GM19452 (cell line): Measurements from ENCODE around the gene LPP.
A peak's percentile ranks its signal among the peaks of the same experiment; 100 is the strongest.

Source experiments
- ATAC-seq: cut with Tn5 transposase; IDR thresholded peaks from one replicate; pipeline ENCODE4 v1.9.1; 2021; ENCODE audit not compliant: unreplicated experiment

Gene LPP

DNA sequence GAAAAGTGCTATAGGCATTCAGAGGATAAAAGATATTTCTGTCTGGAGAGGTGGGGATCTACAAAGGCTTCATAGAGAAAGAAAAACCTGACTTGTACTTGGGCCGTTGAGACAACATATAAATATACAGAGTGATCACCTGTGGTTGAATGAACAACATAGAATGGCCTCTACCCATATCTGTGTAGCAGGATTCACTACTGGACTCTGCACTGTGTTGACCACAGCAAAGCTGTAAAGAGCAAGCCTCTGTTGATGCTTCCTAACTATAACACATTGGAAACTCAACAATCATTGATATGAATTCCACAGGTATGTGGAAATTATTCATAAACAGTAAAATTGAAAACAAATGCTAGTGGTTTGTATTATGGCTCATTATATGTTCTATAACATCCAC lies 19.1 kb upstream of the LPP start:
- ATAC-seq = no peak

DNA sequence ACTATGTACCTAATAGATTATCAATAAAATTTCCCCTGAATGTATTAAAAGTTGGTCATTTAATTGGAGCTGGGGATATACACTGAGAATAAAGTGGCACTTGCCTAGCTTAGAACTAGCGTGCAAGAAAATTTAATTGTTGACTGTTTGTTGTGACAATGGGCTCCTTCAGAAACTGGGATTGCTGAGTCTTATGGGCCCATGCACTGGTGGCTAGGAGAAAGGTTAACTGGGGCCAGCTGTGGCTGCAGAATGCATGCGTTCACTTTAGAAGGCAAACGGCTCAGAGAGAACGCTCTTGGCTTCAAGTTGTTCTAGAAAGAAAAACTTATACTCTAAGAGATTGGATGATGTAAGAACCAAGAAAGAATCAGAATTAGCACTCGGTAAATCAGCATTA lies 18.7 kb upstream of the LPP start:
- no peak for ATAC-seq

DNA sequence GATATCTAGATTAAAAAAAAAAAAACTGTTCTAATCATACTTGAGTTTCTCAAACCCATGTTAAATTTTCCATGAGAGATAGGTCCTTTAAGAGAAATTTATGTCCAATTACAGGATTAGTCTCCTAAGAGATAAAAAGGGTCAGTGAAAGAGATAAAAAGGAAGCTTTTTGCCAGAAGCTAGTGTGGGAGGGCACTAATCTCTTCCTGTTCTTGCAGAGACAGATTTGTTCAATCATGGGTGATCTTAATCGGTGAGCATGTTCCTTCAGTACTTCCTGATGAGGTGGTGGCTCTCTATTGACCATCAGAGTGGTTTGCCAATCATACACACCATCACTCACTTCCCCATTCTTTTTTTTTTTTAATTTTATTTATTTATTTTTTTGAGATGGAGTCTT lies 16.9 kb upstream of the LPP start:
- no peak for ATAC-seq

DNA sequence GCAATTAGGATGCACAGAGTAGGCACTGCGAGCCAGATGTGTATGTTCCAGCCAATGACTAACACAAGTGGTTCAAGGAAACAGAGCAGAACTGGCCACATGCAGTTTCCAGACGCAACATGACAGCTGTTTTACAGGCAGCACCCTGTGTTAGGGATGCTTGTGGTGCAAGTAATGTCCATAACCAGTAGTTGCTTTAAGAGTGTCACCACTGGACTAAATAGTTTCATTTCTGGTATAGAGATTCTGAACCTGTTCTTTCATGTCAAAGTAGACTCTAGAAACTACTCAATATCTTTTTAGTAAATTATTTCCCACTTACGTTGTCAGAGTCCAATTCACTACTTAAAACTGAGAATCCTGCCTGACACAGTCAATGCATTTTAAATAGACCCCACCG lies 14.5 kb upstream of the LPP start:
- no peak for ATAC-seq

DNA sequence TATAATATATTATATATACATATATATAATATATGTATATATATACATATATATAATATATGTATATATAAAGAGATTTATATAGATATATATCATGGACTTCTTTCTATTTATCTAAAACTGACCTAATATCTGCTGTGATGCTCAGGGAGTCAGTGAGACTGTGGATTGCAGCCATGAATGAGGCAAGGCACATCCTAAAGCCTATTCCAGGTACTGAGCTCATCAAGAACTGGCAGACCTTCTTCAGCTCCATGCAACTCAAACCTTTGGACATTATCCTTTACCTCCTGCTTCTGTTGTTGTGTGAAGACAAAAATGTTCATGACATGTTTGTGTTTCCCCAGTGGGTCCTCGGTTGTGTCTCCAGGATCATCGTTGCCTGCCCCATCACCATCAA lies 7.7 kb upstream of the LPP start:
- no peak for ATAC-seq

DNA sequence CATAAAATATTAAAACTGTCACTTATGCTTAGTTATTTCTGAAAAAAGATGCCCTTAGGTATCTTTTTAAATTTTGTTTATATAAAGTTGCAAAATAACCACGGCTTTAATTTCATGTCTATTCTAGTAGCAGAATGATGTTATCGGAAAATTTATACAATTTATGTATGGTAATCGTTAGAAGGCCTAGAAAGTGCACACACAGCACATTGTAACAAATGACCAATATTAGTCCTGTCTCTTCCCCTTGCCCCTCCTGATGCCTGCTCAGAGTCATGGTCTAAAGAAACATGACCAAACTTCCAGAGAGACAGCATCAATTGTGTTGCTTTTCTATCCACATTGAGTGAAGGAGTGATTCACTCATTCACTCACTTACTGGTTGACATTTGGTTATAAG lies 6.2 kb upstream of the LPP start:
- ATAC-seq = no peak

DNA sequence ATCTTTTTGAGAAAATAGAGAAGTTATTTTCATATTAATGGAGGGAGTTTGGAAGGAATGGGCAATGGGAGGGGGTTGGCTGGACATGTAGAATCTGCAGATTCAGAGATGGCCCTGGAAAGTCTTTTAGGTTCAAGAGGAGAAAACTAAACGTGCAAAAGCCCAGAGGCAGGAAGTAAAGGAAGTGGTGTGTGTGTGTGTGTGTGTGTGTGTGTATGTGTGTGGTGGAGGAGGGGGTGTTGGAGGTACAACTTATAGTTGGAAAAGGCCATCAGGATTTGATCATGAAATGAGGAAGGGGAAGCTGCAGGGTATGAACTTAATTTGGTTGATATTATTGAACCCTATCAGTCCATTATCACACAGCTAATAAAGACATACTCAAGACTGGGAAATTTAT lies 5.6 kb upstream of the LPP start:
- no peak for ATAC-seq

DNA sequence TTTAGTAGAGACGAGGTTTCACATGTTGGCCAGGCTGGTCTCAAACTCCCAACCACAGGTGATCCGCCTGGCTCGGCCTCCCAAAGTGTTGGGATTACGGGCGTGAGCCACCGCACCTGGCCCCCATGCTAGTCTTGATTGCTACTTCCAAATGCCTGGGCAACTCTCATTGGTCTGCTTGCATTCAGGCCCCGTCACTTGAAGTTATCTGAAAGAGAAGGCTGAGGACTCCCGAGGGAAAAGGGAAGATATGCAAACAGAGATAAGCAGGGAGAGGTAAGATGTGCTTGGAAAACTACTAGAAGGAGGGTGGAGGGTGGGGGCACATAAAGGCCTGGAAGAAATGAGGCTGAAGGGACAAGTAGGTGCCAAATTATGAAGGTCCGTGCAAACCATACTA lies 4.4 kb upstream of the LPP start:
- ATAC-seq = no peak

DNA sequence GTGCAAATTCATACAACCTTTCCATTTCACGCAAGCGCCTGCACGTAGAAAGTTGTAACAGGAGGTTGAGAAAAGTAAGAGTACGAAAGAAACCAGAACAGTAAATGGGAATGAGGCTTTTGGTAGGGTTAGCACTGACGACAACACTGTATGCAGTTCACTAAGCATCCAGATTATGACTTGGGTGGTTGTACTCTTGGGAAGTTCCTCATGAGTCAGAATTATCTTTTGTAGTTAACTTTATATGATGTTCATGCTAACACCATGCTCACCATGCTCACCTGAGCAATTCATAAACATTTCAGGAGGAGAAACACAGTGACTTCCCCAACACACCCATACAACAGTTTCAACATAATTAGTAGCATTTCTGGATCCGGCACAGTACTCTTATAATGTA lies 3.0 kb upstream of the LPP start:
- no peak for ATAC-seq

DNA sequence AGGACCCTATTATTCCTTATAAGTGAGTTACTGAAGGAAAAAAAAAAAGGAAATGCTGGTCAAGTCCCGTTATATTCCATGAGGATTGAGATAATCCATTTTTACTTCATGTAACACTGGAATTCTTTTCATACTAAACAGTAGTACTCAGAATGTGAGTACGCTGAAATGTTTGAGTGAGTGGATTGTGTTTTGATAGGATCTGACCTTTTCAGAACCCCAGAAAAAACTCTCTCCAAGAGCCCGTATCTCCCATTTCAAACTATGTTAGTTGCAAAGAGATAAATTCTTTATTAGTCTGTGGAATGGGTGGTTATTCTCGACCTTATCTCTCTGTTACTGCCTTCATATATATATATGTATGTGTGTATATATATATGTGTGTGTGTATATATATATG lies 2.5 kb upstream of the LPP start:
- ATAC-seq = no peak

DNA sequence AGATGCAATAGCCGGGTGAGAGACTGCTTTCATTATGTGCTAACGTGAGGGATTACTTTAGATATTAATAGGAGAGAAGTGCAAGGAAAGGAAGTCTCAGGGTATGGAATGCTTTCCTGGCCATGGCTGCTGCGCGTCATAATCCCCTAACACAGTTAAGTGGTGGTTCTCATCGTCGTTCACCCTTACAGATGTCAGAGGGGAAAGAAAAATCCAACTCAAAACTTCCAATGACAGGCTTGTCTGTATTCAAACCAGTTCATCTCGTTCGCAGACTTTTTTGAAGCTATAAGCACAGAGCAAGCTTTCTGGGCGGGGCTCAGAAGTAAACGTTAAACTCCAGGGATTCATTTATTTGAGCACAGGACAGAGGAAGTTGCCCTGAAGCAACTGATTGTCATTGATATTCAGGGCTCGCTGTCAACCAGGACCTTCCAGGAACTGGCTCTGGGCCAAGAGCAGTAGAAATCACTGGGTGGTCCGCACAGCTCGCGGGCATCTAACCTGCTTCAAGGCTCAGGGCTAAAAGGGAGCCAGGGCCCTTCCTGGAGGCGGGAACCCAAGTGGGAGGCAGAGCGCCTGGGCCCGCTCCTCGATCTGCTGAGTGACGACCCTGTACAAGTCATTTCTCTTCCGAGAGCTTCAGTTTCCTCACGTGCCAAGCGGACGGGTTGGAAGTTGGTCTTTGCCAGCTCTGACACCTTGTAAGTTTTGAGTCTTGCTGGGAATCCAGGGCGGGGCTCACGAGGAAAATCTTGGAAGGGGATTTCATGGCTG lies 1.1 kb upstream of the LPP start:
- ATAC-seq = no peak

DNA sequence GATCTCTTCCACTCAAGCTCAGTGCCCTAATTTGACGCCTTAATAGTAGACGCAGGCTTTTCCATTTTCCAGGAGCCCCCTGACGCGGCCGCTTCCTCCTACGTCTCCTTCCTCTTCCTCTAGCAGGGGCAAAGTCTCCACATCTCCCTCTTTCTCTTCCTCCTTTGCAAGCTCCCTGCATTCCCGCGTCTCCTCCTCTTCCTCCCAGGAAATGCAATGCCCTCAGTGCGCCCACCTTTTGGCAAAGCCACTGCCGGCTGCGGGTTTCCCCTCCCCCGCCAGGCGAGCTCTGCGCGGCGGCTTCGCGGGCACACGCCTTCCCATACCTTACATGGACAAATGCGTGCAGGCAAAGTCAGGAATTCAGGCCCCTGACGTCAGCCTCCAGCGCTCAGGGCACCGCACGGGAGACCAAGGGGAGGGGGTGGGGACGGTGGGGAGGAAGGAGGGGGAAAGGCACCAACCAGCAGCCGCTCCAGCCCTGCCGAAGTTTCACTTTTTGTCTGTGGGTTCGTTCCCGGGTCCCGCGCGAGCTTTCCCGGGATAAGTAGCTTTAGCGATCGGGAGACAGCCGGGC lies 432 bp upstream of the LPP start:
- peak; percentile 18 for ATAC-seq

DNA sequence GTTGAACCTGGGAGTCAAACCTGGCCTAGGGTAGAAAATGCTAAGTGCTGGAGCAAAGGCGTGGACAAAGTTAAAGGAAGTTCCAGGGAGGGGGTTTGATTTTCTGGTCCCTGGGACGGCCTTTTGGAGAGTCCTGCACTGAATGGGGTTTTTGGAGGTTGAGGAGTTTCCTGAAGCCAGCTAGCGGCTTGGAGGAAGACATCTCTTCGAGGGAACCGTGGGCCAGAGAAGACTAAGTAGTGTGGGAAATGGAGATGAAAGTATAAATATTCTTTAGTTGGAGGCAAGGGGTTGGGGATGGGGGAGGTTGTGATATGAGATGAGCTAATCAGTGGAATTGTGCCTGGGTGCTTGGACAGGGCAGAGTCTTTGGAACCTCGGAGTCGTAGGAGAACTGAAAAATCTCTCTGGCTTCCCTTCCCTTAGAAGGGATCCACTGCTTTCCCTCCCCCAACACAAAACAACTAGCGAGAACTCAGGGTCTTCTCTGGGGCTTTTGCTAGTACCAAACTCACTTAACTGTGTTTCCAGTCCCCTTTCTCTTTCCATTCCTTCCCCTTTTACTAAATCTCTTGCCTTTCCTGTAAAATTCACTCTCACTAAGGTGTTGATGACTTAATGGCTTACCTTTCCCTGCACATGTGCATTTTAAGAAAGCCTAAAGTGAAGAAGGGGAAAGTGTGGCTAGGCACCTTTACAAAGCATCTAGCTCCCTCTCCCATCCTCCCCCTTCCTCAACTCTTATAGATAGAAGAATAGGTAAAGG lies 1.0 kb downstream of the LPP start:
- no peak for ATAC-seq

DNA sequence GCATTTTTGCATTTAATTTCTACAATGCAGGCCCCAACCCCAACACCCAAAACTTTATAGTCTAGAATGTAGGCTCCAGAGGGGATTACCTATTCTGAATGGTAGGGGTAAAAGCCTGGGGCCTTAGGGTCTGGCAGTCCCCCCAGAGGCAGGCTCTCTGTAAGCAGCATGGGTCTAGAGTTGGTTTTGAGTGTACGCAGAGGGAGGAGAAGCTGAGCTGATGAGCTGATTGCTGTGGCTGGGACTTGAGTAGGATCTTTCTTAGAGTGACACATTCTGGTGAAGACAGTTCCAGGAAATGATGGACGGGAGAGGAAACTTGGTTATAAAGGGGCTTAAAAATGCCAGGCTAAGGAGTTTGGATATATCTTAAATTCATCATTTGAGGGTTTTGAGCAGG lies 2.1 kb downstream of the LPP start:
- no peak for ATAC-seq

DNA sequence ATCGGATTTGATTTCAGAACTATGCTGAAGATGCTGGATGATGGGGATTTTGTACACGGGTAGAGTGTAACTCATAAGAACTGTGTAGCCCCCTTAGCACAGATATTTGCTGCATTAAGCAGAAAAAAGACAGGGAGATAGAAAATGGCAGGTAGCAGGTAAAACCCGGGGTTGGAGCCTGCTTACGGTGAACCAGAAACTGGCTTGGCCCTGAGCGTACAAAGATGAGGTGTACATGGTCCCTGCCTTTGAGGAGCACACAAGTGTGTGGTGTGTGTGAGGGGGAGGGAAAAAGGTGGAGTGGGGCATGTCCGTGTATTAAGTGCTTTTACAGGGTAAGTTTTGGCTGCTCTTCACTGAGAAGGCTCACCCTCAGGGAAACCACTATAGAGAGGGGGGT lies 3.5 kb downstream of the LPP start:
- ATAC-seq = no peak

DNA sequence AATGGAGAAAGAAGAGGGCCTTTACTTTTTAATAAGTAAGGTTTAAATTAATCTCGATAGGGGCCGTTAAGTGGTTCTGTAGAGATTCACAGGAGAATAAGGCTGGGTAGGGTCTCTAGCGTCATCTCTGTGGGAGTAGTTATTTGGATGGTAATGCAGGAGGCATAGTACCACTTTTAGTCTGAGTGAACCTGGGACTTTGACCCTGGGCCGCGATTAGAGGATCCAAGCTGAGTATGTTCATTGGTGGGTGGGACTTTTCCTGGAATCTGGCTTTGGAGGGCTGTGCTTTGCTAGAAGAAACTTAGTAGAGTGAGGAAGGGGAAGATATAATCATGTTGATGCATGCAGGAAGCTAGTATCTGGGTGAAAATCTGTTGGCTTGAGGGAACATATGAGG lies 4.0 kb downstream of the LPP start:
- no peak for ATAC-seq

DNA sequence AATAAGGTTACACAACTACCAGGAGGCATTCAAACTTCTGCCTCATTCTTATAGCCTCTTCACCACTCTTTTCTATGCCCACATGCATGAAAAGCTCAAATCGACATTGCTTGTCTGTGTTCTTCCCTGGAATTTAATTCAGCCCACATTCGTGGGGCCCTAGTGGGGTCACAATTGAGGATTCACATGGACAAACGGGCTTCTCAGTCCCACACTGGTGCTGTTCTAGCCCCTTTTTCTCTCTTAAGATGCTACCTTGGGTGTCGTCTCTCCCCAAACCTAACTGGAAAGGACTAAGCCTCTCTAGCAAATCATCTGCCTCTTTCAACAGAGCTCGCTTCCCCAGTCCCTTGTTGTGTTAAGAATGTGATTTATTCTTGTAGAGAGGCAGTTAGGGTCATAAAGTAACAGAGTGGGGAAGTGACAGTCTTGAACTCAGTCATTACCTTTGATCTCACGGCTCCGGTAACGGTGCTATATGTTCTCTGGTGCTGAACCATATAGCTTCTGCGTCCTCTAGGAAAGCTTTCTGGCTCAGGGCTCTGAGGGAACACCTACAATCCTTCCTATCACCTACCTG lies 4.9 kb downstream of the LPP start:
- no peak for ATAC-seq

DNA sequence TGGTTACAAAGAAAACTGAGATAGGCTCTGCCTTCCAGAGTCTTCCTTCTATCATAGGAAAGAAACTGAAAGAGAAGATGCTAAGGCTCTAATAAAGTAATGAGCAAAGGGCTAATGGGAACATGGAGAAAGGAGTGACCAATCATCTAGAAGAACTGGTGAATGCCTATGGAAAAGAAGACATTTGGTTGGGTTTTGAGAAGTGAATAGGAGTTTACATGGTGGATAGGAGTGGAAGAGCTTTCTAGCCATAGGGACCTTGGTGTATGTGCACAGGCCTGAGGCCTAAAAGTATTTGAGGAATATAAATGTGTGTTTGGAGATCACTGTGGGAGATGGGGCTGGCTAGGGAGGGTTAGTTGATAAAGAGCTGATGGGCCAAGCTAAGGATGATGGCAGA lies 6.8 kb downstream of the LPP start:
- ATAC-seq = no peak

DNA sequence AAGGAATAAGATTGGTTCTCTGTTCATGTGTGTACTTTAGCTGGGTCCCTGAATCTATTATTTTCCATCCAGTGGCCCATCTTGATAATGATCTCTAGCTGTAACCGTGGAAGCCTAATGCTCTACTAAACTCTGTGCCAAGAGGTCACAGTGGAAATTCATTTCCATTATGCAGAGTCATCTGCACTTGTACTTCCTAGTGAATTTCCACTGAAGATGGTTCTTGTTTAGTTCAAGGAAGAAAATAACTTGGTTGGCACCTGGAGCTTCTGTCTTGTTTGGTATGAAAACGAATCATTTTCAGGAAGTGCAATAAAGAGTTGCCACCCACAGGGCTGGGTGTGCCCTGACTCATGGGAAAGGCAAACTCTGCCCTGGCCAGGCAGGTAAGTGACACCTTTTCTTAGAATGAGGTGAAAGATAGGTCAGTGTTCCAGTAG lies 10.3 kb downstream of the LPP start:
- no peak for ATAC-seq

DNA sequence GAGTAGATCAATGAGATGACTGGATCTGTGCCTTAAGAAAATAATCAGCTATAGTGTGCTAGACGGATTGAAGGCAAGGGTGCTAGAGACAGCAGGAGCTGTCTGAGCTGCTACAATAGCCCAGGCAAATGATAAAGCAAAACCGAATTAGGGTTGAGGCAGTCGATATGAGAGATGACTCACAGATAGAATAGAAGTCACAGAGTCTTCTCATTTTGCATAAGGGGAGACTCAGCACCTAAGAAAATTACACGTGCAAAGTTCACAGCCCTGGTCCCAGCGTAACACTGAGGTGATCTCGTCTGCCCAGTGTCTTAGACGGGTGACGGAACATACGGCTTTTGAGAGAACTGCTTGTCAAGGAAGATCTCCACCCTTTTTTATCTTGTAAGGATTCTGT lies 11.6 kb downstream of the LPP start:
- ATAC-seq = no peak

DNA sequence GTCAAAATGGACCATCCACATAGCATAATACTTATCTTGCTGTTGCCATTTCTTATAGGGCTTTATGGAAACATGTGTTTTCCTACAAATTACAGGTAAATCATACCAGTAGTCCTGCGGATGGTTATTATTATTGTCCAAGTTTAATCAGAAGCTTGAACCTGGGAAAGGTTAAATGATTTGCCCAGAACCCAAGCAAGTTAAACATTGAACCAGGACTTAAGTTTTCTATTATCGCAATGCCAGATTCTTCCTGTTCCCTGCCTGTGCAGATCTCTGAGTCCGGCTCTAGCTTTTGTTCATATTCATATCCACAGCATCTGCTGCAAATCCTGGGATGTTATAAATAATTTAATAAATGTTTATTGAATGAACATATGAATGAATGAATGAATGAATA lies 12.5 kb downstream of the LPP start:
- no peak for ATAC-seq

DNA sequence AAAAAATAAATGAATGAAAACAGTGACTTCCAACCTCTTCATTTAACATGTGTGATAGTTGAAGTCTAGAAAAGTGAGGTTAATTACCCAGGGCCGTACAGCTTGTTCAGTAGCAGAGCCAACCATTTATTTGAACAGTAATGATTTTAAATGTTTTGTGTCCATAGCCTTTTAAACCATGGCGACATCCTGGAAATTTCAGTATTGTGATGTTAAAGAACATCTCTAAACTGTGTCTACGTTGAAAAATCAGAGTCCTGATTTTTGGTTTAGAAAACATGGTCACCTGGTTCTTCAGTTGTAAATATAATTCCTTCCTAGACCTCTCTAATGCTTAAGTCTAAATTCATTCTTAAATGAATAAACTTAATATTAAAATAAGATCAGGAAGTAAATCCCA lies 14.2 kb downstream of the LPP start:
- no peak for ATAC-seq
